ENCODE data around the gene CHRNA7.

DNA sequence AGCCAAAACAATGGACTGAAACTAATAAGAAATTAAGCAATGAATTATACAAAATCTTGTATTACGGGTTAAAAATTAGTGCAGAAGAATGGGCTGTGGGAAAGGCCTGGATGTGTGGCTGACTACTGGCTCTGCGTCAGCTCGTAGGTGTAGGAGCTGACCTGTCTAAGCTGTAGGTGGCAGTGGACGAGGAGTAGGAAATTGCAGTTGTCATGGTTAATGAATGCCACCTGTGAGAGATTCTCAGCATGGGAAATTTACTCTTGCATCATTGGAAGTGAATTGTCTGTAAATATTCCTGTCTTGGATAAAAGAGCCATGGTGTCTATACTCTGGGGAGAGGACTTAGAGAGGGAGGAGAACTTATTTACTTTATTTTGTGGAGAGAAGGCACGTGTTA lies 23.4 kb downstream of the CHRNA7 start:
- TF ChIP-seq, protein P1, sequence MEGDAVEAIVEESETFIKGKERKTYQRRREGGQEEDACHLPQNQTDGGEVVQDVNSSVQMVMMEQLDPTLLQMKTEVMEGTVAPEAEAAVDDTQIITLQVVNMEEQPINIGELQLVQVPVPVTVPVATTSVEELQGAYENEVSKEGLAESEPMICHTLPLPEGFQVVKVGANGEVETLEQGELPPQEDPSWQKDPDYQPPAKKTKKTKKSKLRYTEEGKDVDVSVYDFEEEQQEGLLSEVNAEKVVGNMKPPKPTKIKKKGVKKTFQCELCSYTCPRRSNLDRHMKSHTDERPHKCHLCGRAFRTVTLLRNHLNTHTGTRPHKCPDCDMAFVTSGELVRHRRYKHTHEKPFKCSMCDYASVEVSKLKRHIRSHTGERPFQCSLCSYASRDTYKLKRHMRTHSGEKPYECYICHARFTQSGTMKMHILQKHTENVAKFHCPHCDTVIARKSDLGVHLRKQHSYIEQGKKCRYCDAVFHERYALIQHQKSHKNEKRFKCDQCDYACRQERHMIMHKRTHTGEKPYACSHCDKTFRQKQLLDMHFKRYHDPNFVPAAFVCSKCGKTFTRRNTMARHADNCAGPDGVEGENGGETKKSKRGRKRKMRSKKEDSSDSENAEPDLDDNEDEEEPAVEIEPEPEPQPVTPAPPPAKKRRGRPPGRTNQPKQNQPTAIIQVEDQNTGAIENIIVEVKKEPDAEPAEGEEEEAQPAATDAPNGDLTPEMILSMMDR (IDR thresholded peaks at IDR 0.05) = no peak
- TF ChIP-seq POLR2A (IDR thresholded peaks at IDR 0.05) = no peak

Data from right lobe of liver (tissue), 4 donors.